Measurements from ENCODE around the gene ERMAP.

DNA sequence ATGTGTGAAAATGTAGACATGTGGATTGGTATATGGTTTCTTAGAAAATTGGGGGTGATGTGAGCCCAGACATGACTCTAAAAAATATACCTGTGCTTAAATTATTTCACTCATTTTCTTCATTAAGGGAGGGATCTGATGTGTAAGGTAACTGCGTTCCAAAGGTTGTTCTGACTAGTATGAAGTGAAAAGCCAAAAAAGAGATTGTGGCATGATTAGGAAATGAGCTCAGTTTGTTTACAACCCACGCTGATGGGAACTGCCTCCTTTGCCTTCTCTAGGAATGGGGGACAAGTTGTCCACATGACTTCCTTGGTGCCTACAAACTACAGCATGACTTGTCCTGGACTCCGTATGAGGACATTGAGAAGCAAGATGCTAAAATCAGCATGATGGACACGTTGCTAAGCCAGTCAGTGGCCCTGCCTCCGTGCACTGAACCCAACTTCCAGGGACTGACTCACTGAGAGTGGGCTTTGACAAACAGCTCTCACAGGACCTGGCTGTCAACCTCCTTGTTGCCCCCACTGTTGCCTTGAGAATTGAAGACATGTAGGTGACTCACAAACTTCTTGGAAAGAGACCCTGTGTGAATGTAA is 41.9 kb upstream of the ERMAP start:
- TF ChIP-seq POLR2A (IDR thresholded peaks at IDR 0.05; ENCODE audit: extremely low read depth, insufficient read length), result no peak
- TF ChIP-seq, protein P1, sequence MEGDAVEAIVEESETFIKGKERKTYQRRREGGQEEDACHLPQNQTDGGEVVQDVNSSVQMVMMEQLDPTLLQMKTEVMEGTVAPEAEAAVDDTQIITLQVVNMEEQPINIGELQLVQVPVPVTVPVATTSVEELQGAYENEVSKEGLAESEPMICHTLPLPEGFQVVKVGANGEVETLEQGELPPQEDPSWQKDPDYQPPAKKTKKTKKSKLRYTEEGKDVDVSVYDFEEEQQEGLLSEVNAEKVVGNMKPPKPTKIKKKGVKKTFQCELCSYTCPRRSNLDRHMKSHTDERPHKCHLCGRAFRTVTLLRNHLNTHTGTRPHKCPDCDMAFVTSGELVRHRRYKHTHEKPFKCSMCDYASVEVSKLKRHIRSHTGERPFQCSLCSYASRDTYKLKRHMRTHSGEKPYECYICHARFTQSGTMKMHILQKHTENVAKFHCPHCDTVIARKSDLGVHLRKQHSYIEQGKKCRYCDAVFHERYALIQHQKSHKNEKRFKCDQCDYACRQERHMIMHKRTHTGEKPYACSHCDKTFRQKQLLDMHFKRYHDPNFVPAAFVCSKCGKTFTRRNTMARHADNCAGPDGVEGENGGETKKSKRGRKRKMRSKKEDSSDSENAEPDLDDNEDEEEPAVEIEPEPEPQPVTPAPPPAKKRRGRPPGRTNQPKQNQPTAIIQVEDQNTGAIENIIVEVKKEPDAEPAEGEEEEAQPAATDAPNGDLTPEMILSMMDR (IDR thresholded peaks at IDR 0.05; ENCODE audit: low read depth, low read length), result no peak
- no peak for TF ChIP-seq MAX (IDR thresholded peaks at IDR 0.05; ENCODE audit: low read depth, low read length)

Measured in NB4 (cell line).